HG02798 (cell line): ENCODE measurements around the gene HOXA3.

Experiments
- ATAC-seq: cut with Tn5 transposase; IDR thresholded peaks from one replicate; pipeline ENCODE4 v1.9.1; 2021; ENCODE audit warnings: mild to moderate bottlenecking; ENCODE audit not compliant: unreplicated experiment, poor library complexity

Gene HOXA3

DNA sequence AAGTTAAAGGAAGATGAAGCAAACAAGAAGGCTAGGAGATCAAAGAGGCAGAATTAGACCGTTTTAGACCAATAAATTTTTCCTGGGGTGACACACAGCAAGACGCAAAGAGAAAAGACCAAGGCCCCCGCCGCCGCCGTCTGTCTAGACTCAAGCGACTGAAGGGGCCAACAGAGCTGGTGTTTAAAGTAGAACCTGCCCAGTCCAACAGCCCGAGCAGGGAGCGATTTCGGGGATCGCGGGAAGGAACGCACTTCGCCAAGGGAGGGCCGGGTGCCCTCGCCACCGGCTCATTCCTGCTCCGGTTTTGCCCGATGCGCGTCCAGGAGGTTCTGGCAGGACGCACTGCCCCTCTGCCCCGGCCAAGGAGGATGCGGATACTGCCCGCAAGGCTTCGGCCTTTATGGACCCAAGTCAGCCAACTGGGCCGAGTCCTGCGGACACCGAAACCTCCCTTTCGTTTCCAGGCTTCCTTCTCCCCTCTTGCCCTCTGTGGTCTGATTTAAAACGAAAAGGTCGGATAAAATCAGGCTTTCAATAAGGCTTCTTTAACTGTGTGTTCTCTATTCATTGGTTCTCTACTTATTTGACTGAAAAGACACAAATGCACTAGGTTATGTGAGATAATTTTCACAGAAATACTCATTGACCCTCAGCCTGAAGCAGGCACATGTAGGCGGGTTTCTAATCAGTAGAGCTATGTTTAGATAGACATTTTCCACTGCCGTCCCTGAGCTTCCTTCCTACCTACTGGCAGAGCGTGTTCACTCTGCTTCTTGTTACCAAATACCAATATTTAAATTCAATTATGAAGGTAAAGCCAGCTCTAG is 6.3 kb upstream of the HOXA3 start:
- ATAC-seq, result no peak

DNA sequence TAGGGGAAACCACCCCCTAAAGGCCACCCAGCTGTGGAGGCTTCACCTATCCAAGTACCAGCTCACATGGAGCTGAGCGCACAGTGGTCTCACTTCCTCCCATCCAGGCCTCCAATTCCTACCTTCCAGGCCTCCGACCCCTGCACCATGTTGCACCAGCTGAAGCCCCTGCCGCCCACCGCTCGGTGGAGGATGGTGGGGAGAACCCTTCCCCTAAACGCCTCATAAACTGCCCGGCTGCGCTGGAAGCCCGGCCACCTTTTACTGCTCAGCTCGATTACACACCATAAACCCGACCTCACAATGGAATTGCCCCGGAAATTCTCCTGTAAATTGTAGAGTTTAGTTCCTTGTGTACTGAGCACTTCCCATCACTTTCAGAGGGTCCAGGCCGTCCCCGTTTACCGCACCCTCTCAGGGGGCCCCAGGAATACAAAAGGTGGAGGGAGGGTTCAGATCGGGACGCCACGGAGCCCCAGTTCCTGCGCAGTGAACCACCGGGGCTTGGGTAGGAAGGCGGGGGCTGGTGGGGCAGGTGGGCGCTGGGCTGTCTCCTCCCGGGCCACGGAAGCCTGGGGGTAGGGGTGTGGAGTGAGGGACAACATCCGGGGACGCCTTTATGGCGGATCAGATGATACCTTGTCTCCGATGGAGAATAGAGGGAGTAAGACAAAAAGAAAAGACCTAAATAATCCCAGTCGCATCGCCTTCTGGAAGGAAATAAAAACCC is 5.5 kb upstream of the HOXA3 start:
- no peak for ATAC-seq

DNA sequence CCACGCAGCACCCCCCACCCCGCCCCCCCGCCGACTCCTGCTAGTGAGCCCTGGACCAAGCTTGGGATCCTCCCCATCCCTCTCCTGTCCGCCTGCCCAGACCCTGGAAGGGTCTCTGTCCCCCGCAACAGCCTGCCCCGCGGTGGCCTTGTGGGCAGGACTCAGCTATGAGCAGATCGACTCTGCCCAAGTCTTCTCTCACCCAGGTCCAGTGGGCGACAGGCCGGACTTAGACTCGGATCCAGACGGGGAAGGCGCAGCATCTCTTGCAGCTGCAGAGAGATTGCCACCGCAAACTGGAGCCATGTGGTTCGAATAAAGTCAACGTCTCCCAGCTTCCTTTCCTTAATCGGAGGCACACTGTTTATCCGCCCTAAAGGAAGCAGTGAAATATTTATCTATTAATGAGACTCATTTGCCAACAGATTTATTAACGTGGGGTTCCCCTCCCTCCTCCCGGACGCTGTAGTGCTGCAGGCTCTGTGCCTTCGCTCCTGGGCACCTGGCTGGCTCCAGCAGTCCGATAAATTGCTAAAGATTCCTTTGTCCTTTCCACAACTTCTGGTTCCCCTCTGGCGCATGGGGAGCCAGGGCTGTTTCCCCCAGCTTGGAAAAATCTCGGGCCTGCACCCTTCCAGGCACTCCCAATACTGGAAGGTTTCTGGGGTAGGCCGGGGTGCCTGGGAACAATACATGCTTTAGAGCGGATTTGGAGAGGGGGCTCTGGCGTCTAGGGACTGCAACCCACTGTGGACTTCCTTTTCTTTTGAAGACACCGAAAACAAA is 4.7 kb upstream of the HOXA3 start:
- no peak for ATAC-seq

DNA sequence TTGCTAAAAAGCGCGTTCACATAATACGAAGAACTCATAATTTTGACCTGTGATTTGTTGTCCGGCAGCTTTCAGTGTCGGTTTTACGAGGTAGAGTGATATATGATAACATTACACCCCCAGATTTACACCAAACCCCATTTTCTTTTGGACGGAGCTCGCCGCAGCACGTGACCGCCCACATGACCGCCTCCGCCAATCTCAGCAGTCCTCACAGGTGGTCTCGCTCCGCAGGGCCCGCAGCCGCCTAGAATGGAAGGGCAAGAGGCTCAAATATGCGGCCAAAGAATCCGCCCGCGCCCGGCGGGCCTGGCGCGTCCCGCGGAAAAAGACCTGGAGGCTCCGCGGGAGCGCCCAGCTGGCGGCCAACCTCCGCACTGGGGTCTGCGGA is 4.1 kb upstream of the HOXA3 start, which contains the start of gene HOXA7:
Gene HOXA7 (minus strand): TSS at position 168 of the 391 bp plus-strand sequence. CDS start 130 bp downstream, at position 38.
- no peak for ATAC-seq

DNA sequence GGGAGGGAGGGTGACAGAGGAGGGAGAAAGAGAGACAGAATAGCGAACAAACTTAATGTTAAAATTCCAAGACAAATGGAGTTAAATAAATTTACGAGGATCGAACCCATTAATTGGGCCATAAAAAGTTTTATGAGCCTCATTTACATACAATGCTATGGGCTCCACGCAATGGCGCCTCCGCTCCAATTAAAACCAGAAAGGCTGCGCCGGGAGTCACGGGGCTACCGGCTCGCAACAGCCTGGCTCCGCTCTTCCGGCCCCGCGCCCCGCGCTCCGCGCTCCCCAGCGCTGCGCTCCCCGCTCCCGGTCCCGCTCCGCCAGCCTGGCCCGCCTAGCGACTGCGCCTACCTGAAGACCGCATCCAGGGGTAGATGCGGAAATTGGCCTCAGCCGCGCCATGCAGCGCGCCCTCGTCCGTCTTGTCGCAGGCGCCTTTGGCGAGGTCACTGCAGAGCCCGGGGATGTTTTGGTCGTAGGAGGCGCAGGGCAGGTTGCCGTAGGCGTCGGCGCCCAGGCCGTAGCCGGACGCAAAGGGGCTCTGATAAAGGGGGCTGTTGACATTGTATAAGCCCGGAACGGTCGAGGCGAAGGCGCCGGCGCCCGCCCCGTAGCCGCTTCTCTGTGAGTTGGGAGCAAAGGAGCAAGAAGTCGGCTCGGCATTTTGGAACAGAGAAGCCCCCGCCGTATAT is 3.6 kb upstream of the HOXA3 start:
- ATAC-seq, result no peak

DNA sequence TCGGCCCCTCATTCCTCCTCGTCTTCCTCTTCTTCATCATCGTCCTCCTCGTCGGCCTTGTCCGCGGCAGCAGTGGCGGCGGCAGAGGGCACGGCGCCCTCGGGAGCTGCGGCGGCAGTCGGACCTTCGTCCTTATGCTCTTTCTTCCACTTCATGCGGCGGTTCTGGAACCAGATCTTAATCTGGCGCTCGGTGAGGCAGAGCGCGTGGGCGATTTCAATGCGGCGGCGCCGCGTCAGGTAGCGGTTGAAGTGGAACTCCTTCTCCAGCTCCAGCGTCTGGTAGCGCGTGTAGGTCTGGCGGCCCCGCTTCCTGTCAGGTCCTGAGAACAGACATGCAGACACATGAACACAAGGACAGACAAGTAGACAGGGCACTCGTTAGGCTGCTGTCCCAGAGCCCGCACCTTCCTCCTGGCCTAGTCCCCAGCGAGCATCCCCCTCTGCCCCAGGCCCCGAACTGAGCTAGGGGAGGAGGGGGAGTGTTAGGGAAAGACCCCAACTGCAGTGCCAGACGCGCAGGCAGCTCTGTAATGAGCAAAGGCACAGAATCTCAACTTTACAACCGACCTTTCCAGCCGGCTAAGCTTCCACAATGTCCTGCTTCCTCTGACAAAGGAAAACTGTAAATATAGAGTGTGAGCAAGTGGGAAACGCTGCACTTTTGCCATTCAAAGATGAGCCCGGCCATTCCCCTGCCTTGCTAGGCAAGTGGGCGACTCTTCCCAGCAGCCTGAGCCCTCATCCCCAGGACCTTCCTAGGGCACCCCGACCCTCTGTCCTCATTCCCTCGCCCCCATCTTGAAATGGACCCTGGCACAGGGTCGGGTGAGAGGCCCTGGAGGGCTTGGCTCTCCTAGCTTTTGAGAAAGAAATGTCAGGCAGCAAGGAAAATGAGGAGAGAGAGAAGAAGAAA is 2.8 kb upstream of the HOXA3 start:
- no peak for ATAC-seq

DNA sequence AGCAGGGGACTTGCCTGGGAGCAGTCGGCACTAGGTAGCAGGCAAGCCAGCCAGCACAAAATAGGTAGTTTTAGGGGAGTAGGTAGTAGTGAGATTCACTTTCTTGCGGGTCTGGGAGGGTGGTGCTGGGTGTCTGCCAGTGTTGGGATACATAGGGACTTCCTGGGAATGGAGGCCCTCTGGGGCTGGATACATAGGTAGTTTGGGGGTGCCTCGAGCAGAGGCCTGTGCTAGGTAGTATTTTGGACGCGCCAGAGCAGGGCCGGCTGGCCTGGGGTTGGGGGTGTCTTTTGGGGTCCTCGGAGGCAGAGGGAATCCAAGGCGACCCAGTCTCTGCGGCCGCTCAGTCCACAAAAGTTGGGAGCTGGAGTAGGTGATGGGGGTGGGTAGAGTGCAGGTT is 2.0 kb upstream of the HOXA3 start:
- no peak for ATAC-seq

DNA sequence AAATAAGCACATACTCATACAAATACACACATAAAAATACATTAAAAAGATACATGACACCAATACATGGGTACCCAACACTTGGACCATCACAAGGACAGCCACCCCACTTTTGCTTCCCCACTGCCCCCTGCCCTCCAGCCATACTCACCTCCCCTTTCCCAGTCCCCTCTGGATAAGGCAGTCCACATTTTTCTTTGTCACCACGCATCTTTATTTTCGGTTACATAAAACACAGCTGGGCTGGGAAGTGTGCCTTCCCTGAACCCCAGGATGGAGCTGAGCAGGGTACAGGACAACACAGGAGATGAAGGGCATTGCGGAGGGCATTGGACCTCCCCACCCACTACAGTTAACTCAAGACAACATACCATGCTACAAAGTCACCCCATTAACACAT is 1.1 kb upstream of the HOXA3 start:
- no peak for ATAC-seq

DNA sequence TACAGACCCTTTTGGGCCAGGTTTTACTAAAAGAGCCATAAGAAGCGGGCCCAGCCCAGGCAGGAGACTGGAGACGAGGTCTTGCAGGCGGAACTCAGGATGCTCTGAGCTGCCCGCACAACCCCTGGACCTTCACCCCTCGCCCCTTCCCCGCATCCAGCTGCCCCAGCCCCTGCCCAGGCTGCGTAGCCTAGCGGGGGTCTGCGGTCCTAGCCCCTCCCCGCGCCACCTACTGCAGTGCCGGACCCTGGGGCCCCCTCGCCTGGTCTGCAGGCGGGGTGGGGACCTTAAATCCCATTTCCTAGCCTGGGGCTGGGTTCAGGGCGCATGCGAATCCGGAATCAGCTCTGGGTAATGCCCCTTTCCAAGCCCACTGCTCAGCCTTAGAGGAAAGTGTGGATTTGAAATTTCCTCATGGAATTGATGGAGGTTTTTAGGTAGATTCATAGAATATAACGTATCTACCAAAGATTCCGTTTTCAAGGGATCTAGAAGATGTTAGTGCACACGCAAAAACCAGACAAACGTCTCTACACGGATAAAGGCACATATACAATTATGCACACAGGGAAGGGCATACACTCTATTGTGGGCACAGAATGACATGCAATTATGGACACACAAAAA is 546 bp upstream of the HOXA3 start:
- no peak for ATAC-seq

DNA sequence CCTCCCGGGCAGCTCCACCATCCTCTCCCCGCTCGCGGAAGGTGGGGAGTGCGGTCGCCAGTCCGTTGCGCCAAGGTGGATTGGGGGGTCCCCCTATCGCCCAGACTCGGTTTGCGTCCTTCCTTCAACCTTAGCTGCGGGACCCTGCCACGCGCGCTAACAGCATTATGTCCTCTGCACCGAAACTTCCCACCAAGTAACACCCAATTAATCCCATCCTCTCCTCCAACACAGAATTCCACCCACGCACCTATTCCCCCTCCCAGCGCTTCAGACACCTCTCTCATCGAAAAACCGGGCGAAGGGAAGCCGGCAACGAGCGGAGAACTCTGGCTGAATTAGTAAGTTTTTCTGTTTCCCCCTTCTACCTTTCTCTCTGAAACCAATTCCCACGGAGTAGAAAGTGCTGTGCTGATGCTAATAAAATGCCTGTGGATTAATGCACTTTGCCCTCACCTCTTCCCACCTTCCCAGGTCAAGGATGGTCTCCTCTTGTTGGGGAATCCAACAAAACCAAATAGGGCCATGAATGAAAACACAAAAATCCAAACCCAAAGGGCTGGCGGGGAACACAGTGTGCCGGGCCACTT is 947 bp downstream of the HOXA3 start:
- no peak for ATAC-seq

DNA sequence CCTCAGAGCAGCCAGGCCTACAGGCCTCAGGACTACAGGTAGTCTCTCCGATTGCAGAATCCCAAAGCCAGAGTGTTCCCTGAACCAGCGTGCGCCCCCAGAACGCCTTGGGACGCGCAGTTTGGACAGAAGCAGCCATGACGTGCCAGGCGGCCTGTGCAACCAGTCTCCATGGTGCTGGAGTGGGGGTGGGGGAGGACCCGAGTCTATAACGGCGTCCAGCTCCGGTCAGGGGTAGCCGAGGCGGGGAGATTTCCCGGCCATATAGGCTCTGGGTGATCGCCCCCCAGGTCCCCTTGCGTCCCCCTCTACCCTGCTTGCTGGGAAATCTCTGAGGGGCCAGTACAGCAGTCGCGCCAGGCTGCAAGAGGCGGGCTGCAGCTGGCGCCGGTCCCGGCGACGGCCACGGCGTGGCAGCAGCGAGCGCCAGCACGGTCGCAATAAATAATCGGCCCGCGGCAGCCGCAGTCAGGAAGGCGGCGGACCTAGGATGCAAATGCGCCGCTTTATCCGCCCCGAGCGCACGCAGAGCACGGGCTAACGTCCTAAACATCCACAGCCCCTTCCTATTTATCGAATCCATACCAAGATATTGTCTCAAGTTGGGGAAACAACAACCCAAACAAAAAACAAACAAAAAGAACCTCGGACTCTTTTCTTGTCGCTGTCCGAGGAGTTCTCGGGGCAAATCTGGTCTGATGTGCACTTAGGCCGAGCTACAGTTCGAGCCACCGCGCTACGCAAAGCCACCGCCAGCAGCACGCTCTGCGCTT is 1.6 kb downstream of the HOXA3 start:
- peak; percentile 88 for ATAC-seq

DNA sequence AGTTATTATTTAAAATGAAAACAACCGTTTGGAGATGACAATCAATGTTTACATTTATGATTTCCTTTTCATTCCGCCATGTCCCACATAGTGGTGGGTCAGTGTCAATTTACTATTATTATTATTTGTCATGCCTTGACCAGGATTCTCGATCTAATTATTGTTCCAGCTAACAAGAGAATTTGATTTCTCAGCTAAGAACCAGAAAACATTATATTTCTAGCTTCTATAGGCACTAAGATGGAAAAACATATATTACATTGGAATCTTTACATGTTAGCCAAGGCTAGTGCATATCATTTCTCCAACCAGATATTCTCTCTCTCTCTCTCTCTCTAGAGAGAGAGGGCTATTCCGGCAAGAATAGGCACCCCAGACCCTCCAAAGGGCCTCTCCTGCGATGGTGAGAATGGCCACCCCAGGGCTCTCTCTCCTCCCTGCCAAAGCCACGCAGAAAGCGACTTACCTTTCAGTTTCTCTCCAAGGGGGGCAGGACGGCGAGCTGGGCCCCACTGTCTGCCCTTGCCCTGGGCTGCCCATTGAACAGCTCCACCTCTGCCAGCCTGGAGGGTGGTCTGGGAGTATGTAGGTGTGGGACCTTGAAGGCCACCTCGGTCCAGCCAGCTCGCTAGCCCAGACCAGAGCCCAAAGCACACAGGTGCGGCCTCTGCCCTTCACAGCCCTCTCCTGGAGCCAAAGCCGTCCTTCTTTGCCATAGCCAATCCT is 2.4 kb downstream of the HOXA3 start:
- ATAC-seq, result peak; percentile 11

DNA sequence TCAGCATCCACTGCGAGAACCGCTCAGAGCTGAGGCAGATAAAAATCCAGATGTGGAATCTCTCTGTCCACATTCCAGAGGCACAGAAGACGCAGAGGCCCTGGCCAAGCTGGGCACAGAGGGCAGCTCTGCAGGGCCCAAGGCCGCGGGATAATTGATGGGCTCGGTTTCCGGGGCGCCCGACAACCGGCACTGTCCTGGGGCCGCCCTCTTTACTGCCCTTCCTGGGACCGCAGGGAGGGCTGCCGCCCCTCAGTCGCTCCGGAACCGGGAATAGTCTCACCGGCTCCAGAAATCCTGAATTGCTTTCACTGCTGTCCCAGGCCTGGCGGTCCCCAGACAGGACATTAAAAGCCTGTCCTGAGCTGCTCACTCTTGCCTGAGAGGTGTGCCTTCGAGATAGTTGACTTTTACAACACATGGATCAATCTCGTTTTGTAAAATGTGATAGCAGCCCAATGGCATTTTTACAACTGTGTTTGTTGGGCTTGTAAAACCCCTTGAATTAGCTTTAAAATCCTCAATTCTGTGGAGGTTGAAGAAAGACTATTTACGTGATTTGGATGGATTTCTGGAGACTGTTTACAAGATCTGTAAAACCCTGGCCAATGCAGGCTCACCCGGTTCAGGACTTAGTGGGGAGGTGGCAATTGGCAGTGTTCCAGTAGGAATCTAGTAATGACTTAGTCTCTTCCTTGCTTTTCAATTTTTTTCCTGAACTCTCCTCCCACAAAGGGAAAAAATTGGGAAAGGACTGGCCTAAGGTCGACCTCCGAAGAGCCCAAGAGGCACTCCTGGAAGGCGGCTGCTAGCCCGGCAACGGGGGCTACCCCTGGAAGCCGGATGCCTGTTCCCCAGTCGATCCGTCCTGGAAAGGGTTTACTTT is 3.4 kb downstream of the HOXA3 start:
- no peak for ATAC-seq

DNA sequence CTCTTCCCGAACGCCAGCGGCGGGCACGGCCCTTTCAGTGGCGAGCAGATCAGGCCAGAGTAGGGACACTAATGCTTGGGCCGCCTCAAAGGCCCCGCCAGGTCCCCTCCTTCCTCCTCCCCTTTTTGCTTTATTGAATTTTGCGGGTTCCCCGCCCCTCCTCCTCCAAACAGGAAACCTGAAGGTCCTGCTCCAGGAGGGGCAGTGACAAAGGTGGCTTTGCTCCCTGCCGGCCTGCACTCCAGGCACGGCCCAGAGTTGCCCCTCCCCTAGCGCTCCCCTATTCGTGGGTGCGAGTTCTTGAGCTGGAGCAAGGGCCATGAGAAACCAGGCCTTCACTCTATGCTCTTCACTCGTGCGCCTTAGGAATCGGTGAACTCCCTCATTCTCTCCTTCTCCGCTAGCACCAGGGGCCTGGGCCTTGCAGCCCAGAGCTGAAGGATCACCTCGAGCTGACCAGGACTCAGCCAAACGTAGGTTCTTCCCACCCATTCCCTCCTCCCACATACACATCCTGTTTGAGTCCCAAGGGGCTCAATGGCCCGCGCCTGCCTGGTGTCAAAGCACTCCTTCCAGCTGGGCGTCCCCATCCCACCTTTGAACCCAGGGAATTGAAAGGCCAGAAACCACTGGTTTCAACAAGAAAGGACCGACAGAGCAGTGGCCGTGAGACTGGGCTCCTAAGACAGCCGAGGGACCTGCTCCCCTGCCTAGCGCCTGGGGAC is 4.2 kb downstream of the HOXA3 start:
- ATAC-seq, result no peak

DNA sequence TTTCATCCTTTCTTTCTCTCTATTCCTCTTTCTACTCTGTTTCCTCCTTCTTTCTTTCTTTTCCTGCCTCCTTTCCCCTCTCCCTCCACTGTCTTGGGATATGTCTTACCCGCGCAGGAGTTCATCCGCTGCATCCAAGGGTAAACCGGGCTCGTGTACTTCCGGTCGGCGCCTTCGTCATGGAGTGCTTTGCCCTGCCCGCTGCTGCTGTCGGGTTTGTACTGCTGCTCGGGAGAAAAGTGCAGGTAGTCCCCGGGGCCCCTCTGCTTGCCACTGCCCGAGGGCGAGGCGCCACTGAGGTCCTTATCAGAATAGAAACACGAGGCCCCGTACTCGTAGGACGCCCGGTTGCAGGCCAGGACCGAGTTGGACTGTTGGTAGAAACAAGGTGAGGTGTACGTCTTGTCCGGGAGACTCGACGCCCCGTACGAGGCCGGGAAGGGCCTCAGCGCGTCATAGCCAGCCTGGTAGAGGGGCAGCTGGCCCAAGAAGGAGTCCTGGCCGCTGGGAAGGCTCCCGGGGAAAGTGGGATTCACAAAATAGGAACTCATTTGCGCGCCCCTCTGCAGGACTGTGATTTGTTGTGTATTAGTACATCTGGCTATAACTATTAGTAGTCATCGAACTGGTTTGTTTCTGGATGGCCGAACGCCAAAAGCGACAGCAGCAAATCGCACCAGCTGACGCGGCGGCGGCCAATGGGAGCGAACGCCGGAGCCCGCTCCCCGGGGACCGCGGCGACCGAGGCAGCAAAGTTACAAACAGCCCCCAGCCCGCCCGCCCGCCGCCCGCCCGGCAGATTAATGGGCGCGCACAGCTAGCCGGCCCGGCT is 5.0 kb downstream of the HOXA3 start, which contains the start of gene HOXA6:
Gene HOXA6 (minus strand): TSS at position 576 of the 832 bp plus-strand sequence. CDS start 25 bp downstream, at position 551.
- ATAC-seq, result no peak
